ENCODE measurements around the gene KANSL1. TPM values are rescaled to one million over a fixed set of nuclear protein-coding genes. Genes with fewer than 3 reads are reported as not detected.

The KANSL1 gene
- total and polyA plus RNA-seq, 10 of the 15 experiments (the other 5 are each of a cell fraction or from before 2014, with no cell fraction given) = 4.7 to 60.6 (median 28.0) TPM

GRCh38 chr17:46106966-46107644 lies 86.1 kb downstream of the KANSL1 start:
- WGBS (ENCODE audit: insufficient coverage, insufficient replicate concordance, low lambda C conversion rate, missing lambda C conversion rate) = 64% methylated on average over 4 of the region's 4 CpGs
- ChIA-PET SMC1A (ENCODE audit: uncharacterized antibody, unreplicated experiment) (interaction anchor here (3.2 to 8.6 kb wide), 3 partner anchors 12 to 39 kb away, joined by 11 to 88 read pairs (median 48); no protein-coding TSS in a partner anchor), CTCF (interaction anchor here (1.5 kb wide), 1 partner anchor 9 kb away, joined by 5 read pairs; no protein-coding TSS in a partner anchor), RAD21 (ENCODE audit: unreplicated experiment) (no interaction called here), POLR2A (no interaction called here)
- TF ChIP-seq SPI1 (IDR thresholded peaks at IDR 0.05; ENCODE audit: borderline replicate concordance, insufficient read depth, low read depth, low read length) = no peak
- no peak for TF ChIP-seq ZBTB40 (IDR thresholded peaks at IDR 0.05; ENCODE audit: borderline replicate concordance)
- no peak for TF ChIP-seq NR2F1 (conservative IDR thresholded peaks at IDR 0.05)
- no peak for TF ChIP-seq SREBF1 (IDR thresholded peaks at IDR 0.05; ENCODE audit: low read length)
- no peak for TF ChIP-seq HSF1 (IDR thresholded peaks at IDR 0.05; ENCODE audit: low read depth, low read length)
- no peak for TF ChIP-seq CHD1 (IDR thresholded peaks at IDR 0.05; ENCODE audit: low read depth, low read length)
- TF ChIP-seq TBL1XR1 (IDR thresholded peaks at IDR 0.05; ENCODE audit: low read depth, low read length) = no peak
- TF ChIP-seq ZBED1 (IDR thresholded peaks at IDR 0.05; ENCODE audit: borderline replicate concordance) = no peak
- no peak for TF ChIP-seq SUPT20H (IDR thresholded peaks at IDR 0.05; ENCODE audit: borderline replicate concordance, control insufficient read depth, low read depth, low read length)
- no peak for TF ChIP-seq SRF (IDR thresholded peaks at IDR 0.05; ENCODE audit: low read depth in 2 of 2, low read length in 2 of 2)
- no peak for TF ChIP-seq PAX5 (IDR thresholded peaks at IDR 0.05; ENCODE audit: borderline replicate concordance, low read depth, low read length)
- no peak for TF ChIP-seq YBX1 (IDR thresholded peaks at IDR 0.05)
- TF ChIP-seq EZH2 (IDR thresholded peaks at IDR 0.05; ENCODE audit: borderline replicate concordance, control insufficient read depth, low read depth, low read length) = no peak
- intact Hi-C loops (cut with micrococcal nuclease; ENCODE audit: unreplicated experiment) = no loop called here
- BruUV-seq (replicated peaks) = TSS peak; percentile 28
- Histone ChIP-seq H3K4me2 (ENCODE audit: control insufficient read depth, insufficient read depth) (no peak overlapping the region), H3K9ac (ENCODE audit: control insufficient read depth, insufficient read depth, low read length) (no peak overlapping the region), H3K36me3 (ENCODE audit: control insufficient read depth in 2 of 2, insufficient read depth in 2 of 2, low read length in 1 of 2) (no peaks in the 10 kb centered on the region; a peak in 1 of 4 replicates), H3K4me3 (no peak overlapping the region), H2AFZ (ENCODE audit: control insufficient read depth, low read depth, low read length) (no peak overlapping the region), H3K27me3 (replicated peaks in 1 of 2; ENCODE audit: control insufficient read depth in 2 of 2, insufficient read depth in 2 of 2, low read length in 1 of 2) (no peaks in the 10 kb centered on the region), H3K4me1 (ENCODE audit: control insufficient read depth, insufficient read depth, low read length) (peaks cover 3% of the 10 kb centered on the region; the same call in 1 of the 2 replicates), H3K9me3 (replicated peaks; ENCODE audit: control insufficient read depth, insufficient read depth, low read length) (no peaks in the 10 kb centered on the region), H4K20me1 (ENCODE audit: control insufficient read depth, insufficient read depth) (peaks cover 4% of the 10 kb centered on the region; the same call in 1 of the 2 replicates), H3K27ac (ENCODE audit: control insufficient read depth, insufficient read depth) (no peak overlapping the region), H3K79me2 (ENCODE audit: control insufficient read depth, insufficient read depth, low read length) (peaks cover 96% of the 10 kb centered on the region)
- in situ Hi-C loops (cut with MboI) = no loop called here
- ATAC-seq (no peak), DNase-seq (ENCODE audit: low read depth, low spot score) (no peak), FAIRE-seq (no peak)
